Superior temporal gyrus (tissue), 1 donor: ENCODE results near the gene TENM4.

Experiments
- DNase-seq: peaks from one replicate; pipeline ENCODE4 v3.0.0-alpha.2; 2016; ENCODE audit errors: extremely low spot score

Gene TENM4

GRCh38 chr11:79055856-79056631, 384.8 kb downstream of the TENM4 start:
- DNase-seq = no peak

- DNase-seq = no peak
These were observed 386.2 kb downstream of the TENM4 start for GRCh38 chr11:79054636-79055035.

- DNase-seq = no peak
These were observed 388.3 kb downstream of the TENM4 start for GRCh38 chr11:79052544-79052943.

- no peak for DNase-seq
These were observed 390.0 kb downstream of the TENM4 start for GRCh38 chr11:79050786-79051185.

- DNase-seq = no peak
These were observed 391.1 kb downstream of the TENM4 start for GRCh38 chr11:79049741-79050179.

- DNase-seq = no peak
These were observed 392.9 kb downstream of the TENM4 start for GRCh38 chr11:79047980-79048379.

- DNase-seq = no peak
These were observed 393.5 kb downstream of the TENM4 start for GRCh38 chr11:79047321-79047720.

- DNase-seq = no peak
These were observed 394.5 kb downstream of the TENM4 start for GRCh38 chr11:79046366-79046765.

GRCh38 chr11:79045800-79046304, 395.0 kb downstream of the TENM4 start:
- peak; percentile 40 for DNase-seq

GRCh38 chr11:79045018-79045799, 395.6 kb downstream of the TENM4 start:
- DNase-seq = no peak

- DNase-seq = no peak
These were observed 396.6 kb downstream of the TENM4 start for GRCh38 chr11:79044201-79044600.

GRCh38 chr11:79043726-79044125, 397.1 kb downstream of the TENM4 start:
- DNase-seq = no peak

- no peak for DNase-seq
These were observed 398.0 kb downstream of the TENM4 start for GRCh38 chr11:79042824-79043223.

GRCh38 chr11:79040348-79040747, 400.5 kb downstream of the TENM4 start:
- peak; percentile 51 for DNase-seq

- no peak for DNase-seq
These were observed 401.7 kb downstream of the TENM4 start for GRCh38 chr11:79039122-79039521.

GRCh38 chr11:79035881-79036280, 404.9 kb downstream of the TENM4 start:
- no peak for DNase-seq

- no peak for DNase-seq
These were observed 407.0 kb downstream of the TENM4 start for GRCh38 chr11:79033833-79034232.

GRCh38 chr11:79030448-79030847, 410.4 kb downstream of the TENM4 start:
- no peak for DNase-seq

GRCh38 chr11:79028225-79028624, 412.6 kb downstream of the TENM4 start:
- DNase-seq = no peak

GRCh38 chr11:79026803-79027445, 413.9 kb downstream of the TENM4 start:
- DNase-seq = no peak

- DNase-seq = no peak
These were observed 415.2 kb downstream of the TENM4 start for GRCh38 chr11:79025622-79026021.

GRCh38 chr11:79025097-79025496, 415.7 kb downstream of the TENM4 start:
- DNase-seq = no peak
